Measurements from ENCODE around the gene SLC9C1.
A peak's percentile ranks its signal among the peaks of the same experiment; 100 is the strongest.

DNA sequence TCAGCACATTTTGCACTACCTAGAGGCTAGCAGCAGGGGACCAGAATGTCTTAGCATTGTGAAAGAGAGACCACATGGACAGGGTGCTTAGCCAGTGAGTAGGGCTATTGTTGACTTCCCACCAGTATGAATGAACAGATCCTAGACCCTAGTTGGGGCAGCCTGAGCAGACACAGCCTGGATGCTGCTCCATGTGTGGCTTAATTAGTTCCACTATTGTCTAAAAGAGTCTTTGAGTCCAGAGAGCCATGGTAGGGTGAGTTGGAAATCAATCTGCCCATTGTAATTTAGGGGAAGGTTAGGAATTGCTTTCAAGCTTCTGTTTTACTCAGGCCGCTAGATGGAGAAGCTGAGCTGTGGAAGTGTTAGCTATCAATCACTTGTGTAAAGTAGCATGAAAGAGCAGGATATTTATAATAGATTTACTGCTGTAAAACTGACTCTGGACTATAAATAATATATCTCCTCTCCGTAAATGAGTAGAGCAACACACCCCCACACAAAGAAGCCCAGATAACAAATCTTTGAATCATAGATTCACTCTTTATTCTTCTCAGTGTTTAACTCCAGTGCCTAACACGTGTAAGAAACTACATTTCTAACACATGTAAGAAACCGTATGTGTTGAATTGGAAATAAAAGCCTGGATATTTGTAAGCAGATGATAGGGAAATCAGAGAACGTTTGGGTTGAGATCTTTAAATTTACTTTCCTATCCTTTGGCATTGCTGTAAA is 156.9 kb downstream of the SLC9C1 start:
- TF ChIP-seq, protein P1, sequence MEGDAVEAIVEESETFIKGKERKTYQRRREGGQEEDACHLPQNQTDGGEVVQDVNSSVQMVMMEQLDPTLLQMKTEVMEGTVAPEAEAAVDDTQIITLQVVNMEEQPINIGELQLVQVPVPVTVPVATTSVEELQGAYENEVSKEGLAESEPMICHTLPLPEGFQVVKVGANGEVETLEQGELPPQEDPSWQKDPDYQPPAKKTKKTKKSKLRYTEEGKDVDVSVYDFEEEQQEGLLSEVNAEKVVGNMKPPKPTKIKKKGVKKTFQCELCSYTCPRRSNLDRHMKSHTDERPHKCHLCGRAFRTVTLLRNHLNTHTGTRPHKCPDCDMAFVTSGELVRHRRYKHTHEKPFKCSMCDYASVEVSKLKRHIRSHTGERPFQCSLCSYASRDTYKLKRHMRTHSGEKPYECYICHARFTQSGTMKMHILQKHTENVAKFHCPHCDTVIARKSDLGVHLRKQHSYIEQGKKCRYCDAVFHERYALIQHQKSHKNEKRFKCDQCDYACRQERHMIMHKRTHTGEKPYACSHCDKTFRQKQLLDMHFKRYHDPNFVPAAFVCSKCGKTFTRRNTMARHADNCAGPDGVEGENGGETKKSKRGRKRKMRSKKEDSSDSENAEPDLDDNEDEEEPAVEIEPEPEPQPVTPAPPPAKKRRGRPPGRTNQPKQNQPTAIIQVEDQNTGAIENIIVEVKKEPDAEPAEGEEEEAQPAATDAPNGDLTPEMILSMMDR (conservative IDR thresholded peaks at IDR 0.05; ENCODE audit: low read depth, low read length) = peak; percentile 77
- TF ChIP-seq EZH2 (IDR thresholded peaks at IDR 0.05; ENCODE audit: borderline replicate concordance, low read depth, low read length, poor library complexity, severe bottlenecking) = no peak

Measured in A673 (cell line).